Measurements from ENCODE around the gene UBL4B.

- TF ChIP-seq, protein P1, sequence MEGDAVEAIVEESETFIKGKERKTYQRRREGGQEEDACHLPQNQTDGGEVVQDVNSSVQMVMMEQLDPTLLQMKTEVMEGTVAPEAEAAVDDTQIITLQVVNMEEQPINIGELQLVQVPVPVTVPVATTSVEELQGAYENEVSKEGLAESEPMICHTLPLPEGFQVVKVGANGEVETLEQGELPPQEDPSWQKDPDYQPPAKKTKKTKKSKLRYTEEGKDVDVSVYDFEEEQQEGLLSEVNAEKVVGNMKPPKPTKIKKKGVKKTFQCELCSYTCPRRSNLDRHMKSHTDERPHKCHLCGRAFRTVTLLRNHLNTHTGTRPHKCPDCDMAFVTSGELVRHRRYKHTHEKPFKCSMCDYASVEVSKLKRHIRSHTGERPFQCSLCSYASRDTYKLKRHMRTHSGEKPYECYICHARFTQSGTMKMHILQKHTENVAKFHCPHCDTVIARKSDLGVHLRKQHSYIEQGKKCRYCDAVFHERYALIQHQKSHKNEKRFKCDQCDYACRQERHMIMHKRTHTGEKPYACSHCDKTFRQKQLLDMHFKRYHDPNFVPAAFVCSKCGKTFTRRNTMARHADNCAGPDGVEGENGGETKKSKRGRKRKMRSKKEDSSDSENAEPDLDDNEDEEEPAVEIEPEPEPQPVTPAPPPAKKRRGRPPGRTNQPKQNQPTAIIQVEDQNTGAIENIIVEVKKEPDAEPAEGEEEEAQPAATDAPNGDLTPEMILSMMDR (IDR thresholded peaks at IDR 0.05), result no peak
- TF ChIP-seq POLR2A (IDR thresholded peaks at IDR 0.05), result no peak
Measured at GRCh38 chr1:110144366-110144765, 32.1 kb downstream of the UBL4B start.
